NCI-H1694 (cell line): ENCODE data around the gene CIT.
A peak's percentile ranks its signal among the peaks of the same experiment; 100 is the strongest.

Source experiments
- DNase-seq: peaks from one replicate; lab custom pipeline; 2025; lab: John Stamatoyannopoulos, UW

The CIT gene

GRCh38 chr12:119850330-119850729 lies 26.8 kb downstream of the CIT start:
- DNase-seq, result no peak

GRCh38 chr12:119843100-119843499 lies 34.0 kb downstream of the CIT start:
- no peak for DNase-seq

- DNase-seq, result no peak
Observed at GRCh38 chr12:119842380-119842779, 34.7 kb downstream of the CIT start.

- DNase-seq, result no peak
Observed at GRCh38 chr12:119841433-119842210, 35.5 kb downstream of the CIT start.

- DNase-seq, result no peak
Observed at GRCh38 chr12:119840582-119840981, 36.5 kb downstream of the CIT start.

- no peak for DNase-seq
Observed at GRCh38 chr12:119840168-119840567, 37.0 kb downstream of the CIT start.

- DNase-seq, result no peak
Observed at GRCh38 chr12:119838826-119839600, 38.1 kb downstream of the CIT start.

GRCh38 chr12:119836781-119837180 lies 40.3 kb downstream of the CIT start:
- DNase-seq, result no peak

GRCh38 chr12:119835068-119835467 lies 42.1 kb downstream of the CIT start:
- no peak for DNase-seq

- no peak for DNase-seq
Observed at GRCh38 chr12:119829439-119829838, 47.7 kb downstream of the CIT start.

- no peak for DNase-seq
Observed at GRCh38 chr12:119828300-119828699, 48.8 kb downstream of the CIT start.

- no peak for DNase-seq
Observed at GRCh38 chr12:119827760-119828159, 49.4 kb downstream of the CIT start.

GRCh38 chr12:119826661-119827445 lies 50.3 kb downstream of the CIT start:
- DNase-seq, result no peak

- DNase-seq, result no peak
Observed at GRCh38 chr12:119825262-119825661, 51.9 kb downstream of the CIT start.

- no peak for DNase-seq
Observed at GRCh38 chr12:119822046-119822445, 55.1 kb downstream of the CIT start.

GRCh38 chr12:119819322-119819721 lies 57.8 kb downstream of the CIT start:
- DNase-seq, result no peak

- no peak for DNase-seq
Observed at GRCh38 chr12:119817546-119818343, 59.4 kb downstream of the CIT start.

GRCh38 chr12:119809023-119809422 lies 68.1 kb downstream of the CIT start:
- DNase-seq, result no peak

- DNase-seq, result no peak
Observed at GRCh38 chr12:119808441-119808840, 68.7 kb downstream of the CIT start.

GRCh38 chr12:119807380-119807779 lies 69.7 kb downstream of the CIT start:
- DNase-seq, result no peak

GRCh38 chr12:119804011-119804641 lies 73.0 kb downstream of the CIT start:
- DNase-seq, result peak; percentile 20
